PFSK-1 (cell line): ENCODE results near the gene LRRC4C.

Experiments
- POLR2AphosphoS5 ChIP-seq: IDR thresholded peaks from 2 replicates; pipeline ENCODE4 v1.6.1; 2012; ENCODE audit warnings: low read depth, mild to moderate bottlenecking, control low read depth, low read length, moderate library complexity
- SIN3A ChIP-seq: IDR thresholded peaks from 2 replicates; pipeline ENCODE4 v1.6.1; 2012; ENCODE audit warnings: mild to moderate bottlenecking, low read length, moderate library complexity, borderline replicate concordance; ENCODE audit not compliant: insufficient read depth
- TAF1 ChIP-seq: IDR thresholded peaks from 2 replicates; pipeline ENCODE4 v1.6.1; 2012; ENCODE audit warnings: low read length, control low read depth, borderline replicate concordance; ENCODE audit not compliant: insufficient read depth

- no peak for TF ChIP-seq SIN3A
- no peak for TF ChIP-seq POLR2AphosphoS5
- TF ChIP-seq TAF1, result no peak
These were observed 170.0 kb downstream of the LRRC4C start for GRCh38 chr11:41289408-41289807.
